GM19452 (cell line): Measurements from ENCODE around the gene BARHL1.

Experiments
- ATAC-seq: cut with Tn5 transposase; IDR thresholded peaks from one replicate; pipeline ENCODE4 v1.9.1; 2021; ENCODE audit not compliant: unreplicated experiment

The BARHL1 gene

DNA sequence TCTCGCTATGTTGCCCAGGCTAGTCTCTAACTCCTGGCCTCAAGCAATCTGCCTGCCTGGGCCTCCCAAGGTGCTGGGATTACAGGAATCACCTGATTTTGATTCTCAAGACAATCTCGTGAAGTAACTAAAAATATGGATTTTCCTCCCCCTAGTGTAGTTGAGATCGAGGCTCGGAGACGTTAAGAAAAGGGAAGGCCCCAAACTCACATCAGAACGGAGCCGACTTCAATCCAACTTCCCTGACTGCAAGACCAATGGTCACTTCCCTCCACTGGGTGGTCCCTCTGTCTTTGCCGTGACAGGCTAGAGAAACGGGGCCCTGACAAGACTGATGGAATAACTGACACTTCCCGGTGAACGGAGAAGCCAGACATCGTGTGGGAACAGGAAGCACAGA, 28.3 kb downstream of the BARHL1 start:
- ATAC-seq, result no peak

DNA sequence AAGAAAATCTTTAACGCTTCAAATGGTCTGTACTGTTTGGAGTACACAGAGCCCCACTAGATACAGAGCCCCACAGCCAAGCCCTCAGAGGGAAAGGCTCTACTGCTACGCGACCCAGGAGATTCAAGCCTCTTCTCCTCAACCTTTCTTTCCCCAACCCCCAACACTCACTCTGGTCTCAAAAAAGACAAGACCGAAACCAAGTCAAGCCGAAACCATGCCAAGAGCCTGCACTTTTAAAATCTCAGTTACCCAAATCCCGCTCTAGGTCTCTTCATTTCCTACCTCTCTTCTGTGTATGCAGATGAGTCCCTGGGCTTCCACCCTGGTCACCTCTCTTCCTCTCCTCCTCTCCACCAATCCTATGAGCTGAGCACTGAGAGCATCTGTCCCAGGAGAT, 31.9 kb downstream of the BARHL1 start:
- ATAC-seq, result no peak

GRCh38 chr9:132615774-132616173, 33.4 kb downstream of the BARHL1 start:
- no peak for ATAC-seq

DNA sequence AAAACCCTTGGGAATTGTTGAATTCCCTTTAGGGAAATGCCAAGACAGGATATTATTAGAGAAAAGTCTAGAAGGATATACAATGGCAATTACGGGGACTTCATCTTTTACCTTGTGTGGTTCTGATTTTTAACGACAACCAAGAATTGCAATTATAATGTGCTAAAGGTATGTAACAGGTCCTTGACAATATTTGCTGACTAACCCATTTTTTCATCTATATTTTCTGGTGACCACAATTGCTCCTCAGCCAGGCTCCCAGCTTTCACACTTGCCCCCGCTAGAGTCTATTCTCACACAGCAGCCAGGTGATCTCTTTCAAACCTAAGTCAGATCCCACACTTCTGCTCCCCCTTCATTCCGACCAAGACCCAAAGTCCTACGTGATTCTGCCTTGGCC, 34.3 kb downstream of the BARHL1 start:
- no peak for ATAC-seq

DNA sequence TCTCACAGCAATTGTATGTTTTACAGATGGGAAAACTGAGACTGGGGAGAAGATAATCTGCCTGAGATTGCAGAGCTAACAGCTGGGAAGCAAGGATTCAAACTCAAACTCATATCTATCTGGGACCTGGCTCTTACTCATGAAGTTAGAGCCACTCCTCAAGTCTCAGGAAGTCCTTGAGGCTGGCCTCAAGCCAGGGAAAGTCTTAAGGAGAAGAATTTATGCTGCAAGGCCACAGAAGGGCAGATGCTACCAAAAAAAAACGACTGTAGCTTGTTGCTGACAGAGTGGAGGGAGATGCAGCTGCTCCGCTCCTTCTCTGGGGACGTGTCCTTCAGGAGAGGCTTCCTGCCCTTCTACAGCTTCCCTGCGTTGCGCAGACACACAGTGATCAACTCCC, 39.8 kb downstream of the BARHL1 start:
- no peak for ATAC-seq

DNA sequence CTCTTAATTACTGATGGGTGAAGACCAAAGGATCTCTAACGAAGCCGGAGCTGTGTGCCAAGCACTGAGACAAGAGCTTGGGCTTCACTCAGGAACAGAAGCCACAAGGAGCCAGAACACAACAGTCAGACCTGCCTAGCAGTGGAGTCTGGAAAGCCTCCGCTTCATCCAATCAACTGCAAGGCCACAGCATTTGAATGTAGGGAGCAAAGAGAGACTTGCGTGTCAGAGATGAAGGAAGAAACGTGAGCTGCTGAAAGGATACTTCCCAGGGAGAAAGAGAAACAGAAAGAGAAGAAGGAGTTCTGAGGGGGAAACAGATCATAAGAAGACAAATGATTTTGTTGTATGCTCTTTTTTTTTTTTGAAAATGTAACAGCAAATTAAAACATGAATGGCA, 43.9 kb downstream of the BARHL1 start:
- ATAC-seq, result no peak

DNA sequence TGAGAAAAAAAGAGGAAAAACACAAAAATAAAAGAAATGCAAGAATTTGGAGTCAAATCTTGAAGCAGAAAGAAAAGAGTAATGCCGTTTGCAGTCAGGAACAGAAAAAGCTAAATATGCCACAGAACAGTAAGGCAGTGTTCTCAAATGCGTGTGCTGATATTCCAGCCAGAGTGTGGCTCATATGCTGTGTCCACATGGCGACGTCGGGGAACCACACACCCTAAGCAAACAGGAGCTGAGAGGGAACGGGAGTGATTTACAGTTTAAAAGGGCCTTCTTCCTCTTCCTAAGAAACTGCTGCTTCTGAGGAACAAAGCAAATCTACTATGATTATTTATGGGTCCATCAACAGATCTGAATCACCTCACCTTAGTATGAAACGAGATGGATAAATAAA, 44.7 kb downstream of the BARHL1 start:
- ATAC-seq, result no peak

- no peak for ATAC-seq
Measured at GRCh38 chr9:132627594-132627993, 45.2 kb downstream of the BARHL1 start.

GRCh38 chr9:132628746-132629145, 46.3 kb downstream of the BARHL1 start:
- no peak for ATAC-seq

- no peak for ATAC-seq
Measured at GRCh38 chr9:132630116-132630515, 47.7 kb downstream of the BARHL1 start.

DNA sequence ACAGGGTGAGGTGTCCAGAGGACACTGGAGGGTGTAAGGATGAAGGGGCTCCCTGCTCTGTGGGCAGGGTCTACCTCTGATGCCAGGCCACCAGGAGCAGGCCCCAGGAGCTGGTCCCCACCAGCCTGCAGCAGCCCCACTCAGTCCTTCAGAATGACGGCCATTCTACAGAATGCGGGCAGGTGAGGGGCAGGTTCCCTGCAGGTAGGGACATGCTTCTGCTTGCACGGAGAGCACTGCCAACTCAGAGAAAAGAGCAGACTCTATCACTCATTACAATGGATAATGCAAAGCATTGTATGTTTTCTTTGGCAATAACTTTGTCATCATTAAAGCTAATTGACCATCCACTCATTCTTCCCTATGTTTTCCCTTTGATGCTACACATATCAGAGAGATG, 48.4 kb downstream of the BARHL1 start:
- no peak for ATAC-seq

DNA sequence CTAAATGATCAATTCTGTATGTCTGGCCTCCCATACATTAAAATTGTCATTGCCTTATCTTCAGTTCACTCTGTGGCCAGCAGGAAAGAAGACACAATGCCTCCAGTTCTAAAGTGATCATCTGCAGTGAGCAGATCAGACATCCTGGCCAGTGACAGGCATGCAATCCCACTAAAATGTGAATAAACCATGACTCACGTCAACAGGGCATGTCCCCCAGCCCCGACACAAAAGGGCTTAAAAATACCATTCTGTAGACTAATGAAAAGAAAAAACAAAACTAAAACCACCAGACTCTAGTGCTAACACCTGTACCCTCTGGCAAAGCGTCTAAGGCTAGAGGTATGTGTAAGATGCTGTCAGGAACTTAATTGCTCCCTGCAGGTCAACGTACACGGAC, 48.9 kb downstream of the BARHL1 start:
- ATAC-seq, result no peak

- no peak for ATAC-seq
Measured at GRCh38 chr9:132631685-132632084, 49.3 kb downstream of the BARHL1 start.

- no peak for ATAC-seq
Measured at GRCh38 chr9:132632413-132633129, 50.2 kb downstream of the BARHL1 start.

- no peak for ATAC-seq
Measured at GRCh38 chr9:132634327-132634726, 51.9 kb downstream of the BARHL1 start.

GRCh38 chr9:132637351-132637750, 54.9 kb downstream of the BARHL1 start:
- no peak for ATAC-seq

DNA sequence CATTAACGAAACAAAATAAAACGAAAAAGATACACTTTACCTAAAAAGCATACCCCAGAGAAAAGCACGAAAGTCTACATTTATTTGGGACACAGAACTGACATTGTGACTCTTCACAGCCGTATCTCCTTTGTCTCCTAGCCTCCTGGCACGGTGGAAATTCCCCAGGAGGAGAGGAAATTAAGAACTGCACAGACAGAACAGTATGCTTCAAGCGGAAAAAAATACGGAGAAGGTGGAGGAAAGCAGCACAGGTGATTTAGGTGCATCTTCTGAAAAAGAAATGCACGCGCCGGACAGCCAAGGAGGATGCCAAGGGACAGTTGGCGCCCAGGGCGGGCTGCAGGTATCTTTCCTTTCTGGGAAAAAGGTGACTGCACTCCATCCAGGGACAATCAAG, 55.4 kb downstream of the BARHL1 start:
- no peak for ATAC-seq

GRCh38 chr9:132638240-132638639, 55.8 kb downstream of the BARHL1 start:
- no peak for ATAC-seq

DNA sequence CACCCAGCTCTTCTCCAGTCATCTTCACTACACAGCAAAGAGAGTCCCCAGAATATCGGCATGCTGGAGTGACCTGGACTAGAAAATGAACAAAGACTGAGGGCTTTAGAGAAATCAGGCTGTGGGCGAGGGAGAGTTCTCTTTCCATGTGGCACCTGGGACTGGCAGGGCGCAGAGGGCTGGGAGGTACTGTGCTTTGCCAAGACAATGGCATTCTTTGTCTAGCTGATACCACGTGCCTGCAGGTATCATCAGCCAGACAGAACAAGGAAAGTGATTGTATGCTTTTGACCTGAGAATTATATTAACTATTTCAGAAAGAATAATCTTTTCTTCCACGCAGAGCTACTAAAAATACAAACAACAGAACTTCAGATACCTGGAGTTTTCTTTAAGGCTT, 56.9 kb downstream of the BARHL1 start:
- ATAC-seq, result no peak
